ENCODE results near the gene TOGARAM2. TPM values are rescaled to one million over a fixed set of nuclear protein-coding genes. Genes with fewer than 3 reads are reported as not detected.

Gene TOGARAM2
- total and polyA plus RNA-seq, 2 of the 8 experiments (the other 6 are each of a cell fraction or from before 2014, with no cell fraction given) = 0.42 to 1.4 TPM

GRCh38 chr2:28994679-28995078, 13.6 kb downstream of the TOGARAM2 start (continued):
- TF ChIP-seq CHD7 (IDR thresholded peaks at IDR 0.05; ENCODE audit: insufficient replicate concordance, low read length) = no peak
- TF ChIP-seq CEBPB (IDR thresholded peaks at IDR 0.05; ENCODE audit: low read depth, low read length) = no peak
- TF ChIP-seq TAF7 (optimal IDR thresholded peaks at IDR 0.05; ENCODE audit: borderline replicate concordance, low read depth, low read length) = no peak
- no peak for TF ChIP-seq YY1 (IDR thresholded peaks at IDR 0.05; ENCODE audit: low read depth, low read length)
- no peak for TF ChIP-seq FOSL1 (IDR thresholded peaks at IDR 0.05; ENCODE audit: insufficient read depth, low read depth, low read length)
- no peak for TF ChIP-seq GTF2F1 (IDR thresholded peaks at IDR 0.05; ENCODE audit: borderline replicate concordance, low read depth, low read length)
- TF ChIP-seq NRF1 (IDR thresholded peaks at IDR 0.05; ENCODE audit: low read depth, low read length) = no peak

Data from H1 (cell line).